Kasumi-1 (cell line): Measurements from ENCODE around the gene NT5C3A.

Source experiments
- DNase-seq, 2 experiments: peaks; one replicate each; lab custom pipeline; 2025; lab: John Stamatoyannopoulos, UW

Gene NT5C3A

DNA sequence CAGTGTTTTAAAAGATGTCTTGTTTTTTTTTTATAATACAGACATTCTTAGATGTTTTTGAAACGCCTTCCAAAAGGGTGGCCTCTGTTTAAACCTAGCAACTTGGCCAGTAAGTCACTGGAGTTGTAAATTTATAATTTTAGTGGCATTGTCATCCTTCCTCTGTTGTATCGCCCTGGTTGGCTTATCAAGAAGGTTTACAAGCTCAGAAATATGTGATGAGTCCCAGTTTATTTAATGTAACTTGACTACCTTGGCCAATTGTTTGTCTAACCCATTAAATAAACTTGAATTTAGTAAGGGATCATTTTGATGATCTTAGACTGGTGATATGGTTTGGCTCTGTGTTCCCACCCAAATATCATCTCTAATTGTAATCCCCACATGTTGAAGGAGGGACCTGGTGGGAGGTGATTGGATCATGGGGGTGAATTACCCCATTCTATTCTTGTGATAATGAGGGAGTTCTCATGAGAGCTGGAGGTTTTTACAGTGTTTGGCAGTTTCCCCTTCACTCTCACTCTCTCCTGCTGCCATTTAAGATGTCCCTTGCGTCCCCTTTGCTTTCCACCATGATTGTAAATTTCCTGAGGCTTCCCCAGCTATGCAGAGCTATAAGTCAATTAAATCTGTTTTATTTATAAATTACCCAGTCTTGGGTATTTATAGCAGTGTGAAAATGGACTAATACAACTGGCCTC lies 13.4 kb upstream of the NT5C3A start:
- no peak for DNase-seq

DNA sequence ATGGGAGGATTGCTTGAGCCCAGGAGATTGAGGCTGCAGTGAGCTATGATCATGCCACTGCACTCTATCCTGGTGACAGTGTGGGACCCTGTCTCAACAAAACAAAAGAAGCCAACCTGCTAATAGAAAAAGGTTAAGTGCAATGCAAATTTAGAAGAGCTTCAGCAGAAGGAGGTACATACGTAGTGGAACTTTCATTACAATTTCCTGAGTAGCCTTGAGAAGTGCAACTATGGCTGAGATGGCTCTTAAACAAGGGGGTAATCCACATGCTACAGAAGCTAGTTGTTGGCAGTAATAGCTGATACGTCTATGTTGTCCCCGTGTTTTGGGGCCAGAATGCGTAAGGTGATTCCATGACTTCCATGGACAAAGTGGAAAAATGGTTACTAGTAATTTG lies 10.7 kb upstream of the NT5C3A start:
- no peak for DNase-seq

DNA sequence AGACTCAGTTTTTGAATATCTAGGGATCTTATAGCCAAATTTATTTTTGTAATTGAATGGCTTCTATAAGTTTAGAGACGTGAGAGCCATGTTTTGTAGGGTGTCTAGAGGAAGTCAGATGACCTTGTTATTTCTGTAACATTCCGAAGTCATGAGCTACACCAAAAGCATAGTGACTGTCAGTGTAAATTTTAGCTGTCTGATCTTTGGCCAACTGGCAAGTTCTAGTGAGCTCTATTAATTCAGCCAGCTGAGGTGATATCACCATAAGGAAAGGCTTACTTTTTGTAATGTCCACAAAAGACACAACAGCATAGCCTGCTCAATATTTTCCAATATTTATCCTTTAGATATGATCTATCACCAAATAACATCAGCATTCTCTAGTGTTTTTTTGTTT lies 9.9 kb upstream of the NT5C3A start:
- DNase-seq: no peak

DNA sequence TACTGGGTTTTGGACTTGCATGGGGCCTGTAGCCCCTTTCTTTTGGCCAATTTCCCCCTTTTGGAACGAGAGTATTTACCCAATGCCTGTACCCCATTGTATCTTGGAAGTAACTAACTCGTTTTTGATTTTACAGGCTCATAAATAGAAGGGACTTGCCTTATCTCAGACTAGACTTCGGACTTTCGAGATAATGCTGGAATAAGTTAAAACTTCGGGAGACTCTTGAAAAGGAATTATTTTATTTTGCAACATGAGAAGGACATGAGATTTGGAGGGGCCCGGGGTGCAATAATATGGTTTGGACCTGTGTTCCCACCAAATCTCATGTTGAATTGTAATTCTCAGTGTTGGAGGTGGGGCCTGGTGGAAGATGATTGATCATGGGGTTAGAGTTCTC lies 8.3 kb upstream of the NT5C3A start:
- no peak for DNase-seq

DNA sequence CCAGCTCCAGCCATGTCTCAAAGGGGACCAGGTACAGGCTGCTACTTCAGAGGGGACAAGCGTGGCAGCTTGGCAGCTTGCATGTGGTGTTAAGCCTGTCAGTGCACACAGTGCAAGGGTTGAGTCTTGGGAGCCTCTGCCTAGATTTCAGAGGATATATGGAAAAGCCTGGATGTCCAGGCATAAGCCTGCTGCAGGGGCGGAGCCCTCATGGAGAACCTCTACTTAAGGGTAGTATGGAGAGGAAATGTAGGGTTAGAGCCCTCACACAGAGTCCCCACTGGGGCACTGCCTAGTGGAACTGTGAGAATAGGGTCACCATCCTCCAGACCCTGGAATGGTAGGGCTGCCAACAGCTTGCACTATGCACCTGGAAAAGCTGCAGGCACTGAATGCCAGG lies 7.7 kb upstream of the NT5C3A start:
- DNase-seq: no peak

DNA sequence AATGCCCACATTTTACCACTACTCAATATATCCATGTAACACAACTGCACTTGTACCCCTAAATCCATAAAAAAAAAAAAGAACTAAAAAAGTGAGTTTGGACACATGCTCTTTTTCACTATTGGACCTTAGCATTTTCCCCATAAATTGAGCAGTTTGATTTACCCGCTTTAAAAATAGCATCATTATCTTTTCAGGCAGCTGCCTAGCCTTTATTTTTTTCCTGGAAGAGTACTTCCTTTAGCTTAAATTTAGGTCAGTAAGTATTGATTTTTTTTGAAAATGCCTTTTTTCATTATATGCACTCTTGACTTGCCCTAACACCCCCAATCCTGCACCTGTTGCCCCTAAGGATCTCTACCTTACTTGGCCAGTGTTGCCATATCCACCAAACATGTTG lies 5.3 kb upstream of the NT5C3A start:
- DNase-seq: no peak

DNA sequence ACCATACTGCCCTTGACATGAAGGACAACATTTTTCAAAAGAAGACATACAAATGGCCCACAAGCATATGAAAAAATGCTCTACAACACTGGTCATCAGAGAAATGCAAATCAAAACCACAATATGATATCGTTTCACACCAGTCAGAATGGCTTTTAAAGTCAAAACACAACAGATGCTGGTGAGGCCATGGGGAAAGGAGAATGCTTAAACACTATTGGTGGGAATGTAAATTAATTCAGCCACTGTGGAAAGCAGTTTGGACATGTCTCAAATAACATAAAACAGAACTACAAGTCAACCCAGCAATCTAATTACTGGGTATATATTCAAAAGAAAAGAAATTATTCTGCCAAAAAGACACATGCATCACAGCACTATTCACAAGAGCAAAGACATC lies 4.2 kb upstream of the NT5C3A start:
- DNase-seq: no peak

DNA sequence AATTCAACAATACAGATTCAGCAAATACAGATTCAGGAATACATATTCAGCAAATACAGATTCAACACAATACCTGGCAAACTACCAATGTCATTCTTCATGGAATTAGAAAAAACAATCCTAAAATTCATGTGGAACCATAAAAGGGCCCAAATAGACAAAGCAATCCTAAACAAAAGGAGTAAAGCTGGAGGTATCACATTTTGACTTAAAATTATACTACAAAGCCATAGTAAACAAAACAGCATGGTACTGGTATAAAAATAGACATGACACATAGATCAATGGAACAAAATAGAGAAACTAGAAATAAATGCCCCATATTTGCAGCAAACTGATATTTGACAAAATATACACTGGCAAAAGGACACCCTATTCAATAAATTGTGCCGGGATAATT lies 3.4 kb upstream of the NT5C3A start:
- no peak for DNase-seq

DNA sequence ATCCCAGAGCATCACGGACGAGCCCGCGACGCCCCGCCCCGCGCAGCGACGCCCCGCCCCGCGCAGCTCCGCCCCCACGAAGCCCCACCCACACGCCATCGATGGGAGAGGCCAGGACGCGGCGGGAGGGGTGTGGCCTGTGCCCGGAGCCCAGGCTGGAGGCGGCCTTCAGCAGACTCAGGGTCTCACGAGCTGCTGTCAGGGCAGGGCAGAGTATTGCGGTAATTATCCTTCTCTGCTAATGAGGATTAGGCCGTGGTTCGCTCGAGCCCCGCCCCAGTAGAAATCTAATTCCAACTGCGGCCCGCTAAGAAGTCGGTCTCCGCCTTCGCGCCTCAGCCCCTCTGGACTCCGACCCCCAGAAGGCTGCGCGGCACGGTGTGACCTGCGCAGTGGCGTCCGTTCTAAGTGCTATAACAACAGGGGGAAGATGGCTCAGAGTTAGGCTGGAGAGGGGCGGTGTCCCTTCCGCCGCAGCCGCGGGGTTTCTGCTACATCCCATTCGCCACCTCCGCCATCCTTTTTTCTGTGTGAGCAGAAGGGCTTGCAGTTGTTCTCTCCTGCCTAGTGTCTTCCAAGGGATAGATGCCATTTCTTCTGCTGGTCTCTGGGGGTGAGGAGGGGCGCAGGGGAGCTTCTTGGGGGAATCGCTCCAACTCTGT lies 337 bp upstream of the NT5C3A start:
- peak; percentile 99 for DNase-seq

DNA sequence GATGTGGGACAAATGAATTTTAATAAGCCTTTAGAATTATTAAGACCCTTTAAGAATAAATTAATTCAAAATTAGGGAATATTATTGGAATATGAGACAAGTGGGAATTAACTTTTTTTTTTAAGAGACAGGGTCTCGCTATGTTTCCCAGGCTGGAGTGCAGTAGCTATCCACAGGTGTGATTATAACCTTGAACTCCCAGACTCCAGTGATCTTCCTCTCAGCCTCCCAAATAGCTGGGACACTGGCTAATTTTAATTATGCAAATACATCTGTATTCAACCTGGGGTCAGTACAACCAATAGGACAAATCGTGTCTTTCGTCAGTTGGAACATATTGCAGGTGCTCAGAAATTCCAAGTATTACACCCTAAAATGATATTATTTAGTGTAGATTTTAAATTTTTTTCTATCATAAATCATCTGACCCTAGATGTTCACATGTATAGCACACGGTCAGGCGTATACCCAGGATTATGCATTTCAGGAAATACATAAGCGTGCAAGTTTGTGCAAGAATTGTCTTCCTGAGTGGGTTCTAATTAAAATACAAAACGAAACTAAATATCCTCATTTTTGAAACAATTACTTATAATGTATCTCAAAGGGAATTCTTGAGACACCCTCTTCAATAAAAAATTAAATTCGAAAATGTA lies 1.2 kb downstream of the NT5C3A start:
- peak; percentile 28 to 57 for DNase-seq

DNA sequence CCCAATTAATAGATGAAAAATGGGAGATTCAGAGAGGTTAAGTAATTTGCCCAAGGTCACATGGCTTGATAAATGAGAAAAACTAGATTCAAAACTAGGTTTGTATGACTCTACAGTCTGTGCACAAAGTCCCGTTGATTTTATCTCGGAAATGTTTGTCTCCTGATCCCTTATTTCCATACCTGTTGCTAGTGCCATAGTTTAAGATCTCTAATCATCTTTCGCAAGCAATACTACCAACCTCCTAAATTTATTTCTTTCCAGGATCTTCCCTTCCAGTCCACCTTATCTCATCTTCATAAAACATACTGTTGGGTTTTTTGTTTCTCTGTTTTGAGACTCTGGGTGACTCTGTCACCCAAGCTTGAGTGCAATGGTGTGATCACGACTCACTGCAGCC lies 2.9 kb downstream of the NT5C3A start:
- DNase-seq: no peak

DNA sequence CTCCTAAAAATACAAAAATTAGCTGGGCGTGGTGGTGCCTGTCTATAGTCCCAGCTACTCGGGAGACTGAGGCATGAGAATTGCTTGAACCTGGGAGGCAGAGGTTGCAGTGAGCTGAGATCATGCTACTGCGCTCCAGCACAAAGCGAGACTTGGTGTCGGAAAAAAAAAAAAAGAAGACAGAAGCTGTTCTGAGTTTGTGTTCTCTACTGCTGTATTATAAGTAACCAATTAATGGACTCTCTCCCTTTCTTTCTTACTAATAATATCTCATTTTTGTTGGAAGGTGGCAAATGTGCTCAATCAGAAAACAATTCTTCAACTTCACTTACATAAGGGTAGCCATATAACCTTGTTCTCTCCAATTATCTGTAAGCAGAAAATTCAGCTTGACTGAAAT lies 7.4 kb downstream of the NT5C3A start:
- no peak for DNase-seq

DNA sequence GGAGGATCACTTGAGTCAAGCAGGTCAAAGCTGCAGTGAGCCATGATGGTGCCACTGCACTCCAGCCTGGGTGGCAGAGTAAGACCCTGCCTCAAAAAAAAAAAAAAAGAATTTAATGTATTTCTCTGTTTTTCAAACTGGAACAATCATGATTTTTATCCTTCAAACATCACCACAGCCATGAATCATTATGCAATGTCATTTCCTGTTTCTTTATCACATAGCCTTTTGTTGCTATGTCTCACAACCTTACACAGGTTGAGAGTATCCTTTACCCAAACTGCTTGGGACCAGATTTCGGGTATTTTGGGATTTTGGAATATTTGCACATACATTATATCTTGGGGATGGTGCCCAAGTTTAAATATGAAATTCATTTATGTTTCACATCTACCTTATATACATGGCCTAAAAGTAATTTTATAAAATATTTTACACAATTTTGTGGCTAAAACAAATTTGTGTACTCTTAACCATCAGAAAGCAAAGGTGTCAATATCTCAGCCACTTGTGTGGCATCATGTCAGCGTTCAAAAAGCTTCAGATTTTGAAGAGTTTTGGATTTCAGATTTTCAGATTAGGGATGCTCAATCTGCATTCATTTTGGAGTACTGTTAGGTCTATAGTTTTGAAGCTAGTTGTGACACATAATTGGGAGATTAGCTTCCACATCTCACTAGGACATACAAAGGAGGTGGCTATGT lies 8.2 kb downstream of the NT5C3A start:
- DNase-seq: peak; percentile 30 to 37

DNA sequence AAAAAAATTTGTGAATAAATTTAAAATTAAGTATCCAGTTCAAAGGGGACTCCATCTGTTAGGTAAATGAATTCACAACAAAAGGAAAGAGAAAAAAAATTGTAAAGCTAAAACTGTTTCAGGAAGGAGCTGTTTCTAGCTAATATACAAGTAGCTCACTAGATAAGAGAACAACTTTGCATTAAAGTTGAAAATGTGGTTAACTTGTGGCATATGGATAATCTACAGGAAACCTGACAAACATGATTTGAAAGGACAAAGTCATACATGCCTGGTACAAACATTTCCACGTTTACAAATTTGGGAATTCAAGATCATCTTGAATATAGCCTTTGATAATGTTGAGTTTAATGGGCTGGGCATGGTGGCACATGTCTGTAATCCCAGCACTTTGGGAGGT lies 8.9 kb downstream of the NT5C3A start:
- DNase-seq: peak; percentile 26 to 34

DNA sequence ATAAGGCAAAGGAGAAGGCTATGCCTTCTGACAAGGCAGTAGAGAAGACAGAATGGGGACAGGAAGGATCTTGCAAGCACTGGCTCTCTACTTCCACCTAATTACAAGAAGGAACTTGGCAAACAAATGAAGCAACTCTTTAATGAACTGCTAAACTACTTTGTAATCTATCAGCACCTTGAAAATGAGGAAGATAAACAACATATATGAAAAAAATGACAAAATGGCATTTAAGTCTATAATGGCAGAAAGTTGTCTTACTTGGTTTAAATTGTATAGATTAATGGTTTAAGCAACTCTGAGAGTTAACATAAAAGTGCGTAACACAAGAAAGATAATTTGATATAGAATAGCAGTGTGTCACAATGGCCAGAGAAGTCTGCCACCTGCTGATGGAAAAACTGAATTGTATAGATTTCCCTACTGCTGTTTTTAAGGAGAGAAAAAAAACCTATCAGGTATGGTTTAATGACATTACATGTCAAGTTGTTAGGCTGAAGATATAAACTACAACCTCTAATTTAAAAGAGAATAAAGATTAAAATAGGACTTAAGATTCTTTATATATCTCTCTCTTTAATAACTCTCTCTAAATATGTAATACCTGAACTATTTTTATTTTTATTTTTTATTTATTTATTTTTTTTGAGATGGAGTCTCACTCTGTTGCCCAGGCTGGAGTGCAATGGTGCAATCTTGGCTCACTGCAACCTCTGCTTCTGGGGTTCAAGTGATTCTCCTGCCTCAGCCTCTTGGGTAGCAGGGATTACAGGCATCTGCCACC lies 11.8 kb downstream of the NT5C3A start:
- DNase-seq: peak; percentile 69 to 84

DNA sequence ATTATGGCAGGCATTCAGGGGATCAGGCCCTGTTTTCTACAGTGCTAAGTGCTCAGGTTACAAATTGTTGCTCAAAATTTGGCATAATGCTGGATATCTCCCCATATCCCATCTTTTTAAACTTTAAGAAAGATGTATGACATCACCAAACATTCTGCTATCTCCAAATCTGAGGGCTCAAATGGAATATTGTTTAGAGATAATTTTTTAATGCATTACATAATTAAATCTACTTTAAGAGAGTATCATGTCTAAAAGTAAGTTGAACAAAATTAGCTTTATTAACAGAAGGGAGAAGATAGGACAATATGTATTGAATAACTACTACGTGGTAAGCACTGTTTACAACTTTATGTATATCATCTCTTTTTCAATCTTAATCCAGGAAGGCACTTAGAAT lies 13.9 kb downstream of the NT5C3A start:
- no peak for DNase-seq

DNA sequence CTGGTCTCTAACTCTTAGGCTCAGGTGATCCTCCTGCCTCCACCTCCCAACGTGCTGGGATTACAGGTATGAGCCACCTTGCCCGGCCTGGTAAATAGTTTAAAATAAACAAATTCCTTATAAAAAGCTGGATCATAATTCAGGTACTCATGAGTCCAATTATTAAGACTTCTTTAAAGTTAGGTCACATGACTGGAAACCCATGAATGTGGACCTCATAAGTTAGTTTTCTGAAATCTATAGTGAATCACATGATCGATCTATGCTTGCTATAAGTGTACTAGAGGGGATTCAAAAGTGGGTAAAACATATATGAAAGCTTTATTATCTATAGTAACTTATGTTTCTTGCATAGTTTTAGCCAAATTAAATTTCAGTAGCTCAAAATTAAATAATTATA lies 14.3 kb downstream of the NT5C3A start:
- DNase-seq: no peak

DNA sequence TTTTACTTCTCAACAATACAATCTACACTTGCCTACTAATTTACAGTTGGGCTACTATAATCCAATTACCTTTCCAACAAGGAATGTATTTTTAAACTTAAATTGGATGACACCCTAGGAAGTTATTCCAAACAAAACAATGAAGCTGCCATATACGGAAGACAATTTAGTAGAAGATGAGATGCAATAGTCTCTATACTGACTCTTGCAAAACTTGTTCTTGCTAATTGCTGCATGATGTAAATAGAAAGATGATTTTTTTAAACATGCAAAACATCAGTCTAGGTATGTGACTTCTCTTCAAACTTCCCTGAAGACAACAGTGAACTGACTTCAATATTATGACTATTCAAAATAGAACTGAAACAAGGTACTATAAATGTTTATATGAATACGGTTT lies 17.6 kb downstream of the NT5C3A start:
- DNase-seq: no peak

DNA sequence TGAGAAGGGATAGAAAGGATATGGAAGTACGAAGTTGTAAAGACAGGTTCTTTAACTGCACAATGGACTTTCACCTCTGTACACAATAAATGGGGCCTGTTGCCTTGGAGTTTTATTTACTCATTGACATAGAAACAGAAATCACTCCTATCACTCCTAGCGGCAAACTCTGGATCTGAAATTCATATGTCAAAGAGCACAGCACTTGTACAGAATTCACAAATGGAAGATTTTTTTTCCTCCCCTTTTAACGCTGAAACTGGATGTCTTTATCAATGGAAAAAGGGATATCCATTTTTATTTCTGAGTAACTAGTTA lies 18.2 kb downstream of the NT5C3A start:
- no peak for DNase-seq

DNA sequence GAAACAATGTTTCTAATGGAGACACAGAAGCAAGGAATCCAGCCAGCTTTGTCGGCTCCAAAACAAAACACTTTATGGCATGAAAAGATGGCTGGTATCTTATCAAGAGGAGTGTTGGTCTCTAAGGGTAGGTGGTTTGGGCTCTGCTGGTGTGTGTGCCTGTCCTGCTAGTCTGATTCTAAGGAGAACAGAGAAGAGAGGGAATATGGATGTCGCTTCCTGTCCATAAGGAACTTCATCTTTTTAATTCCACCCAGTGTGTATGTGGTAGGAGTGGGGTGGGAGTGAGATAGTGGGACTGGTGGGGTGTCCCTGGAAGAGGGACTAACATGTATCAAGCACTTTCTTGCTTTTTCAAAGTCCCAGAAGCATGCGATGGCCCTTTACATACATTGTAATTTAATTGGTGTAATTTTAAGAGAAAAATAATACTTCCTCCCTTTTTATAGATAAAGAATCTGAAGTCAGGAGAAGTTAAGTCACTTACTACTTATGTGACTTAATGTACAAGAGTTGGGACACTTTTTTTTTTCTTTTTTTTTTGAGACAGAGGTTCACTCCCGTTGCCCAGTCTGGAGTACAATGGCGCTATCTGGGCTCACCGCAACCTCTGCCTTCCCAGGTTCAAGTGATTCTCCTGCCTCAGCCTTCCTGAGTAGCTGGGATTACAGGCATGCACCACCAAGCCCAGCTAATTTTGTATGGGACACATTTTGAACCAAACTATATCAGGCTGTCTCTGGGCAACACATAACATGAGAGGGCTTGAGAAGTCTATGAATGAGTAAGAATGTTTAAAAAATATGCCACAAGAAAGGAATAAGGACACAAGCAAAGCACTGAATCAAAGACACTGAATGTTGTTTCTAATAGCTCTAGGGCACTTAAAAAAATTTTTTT lies 18.8 kb downstream of the NT5C3A start:
- no peak for DNase-seq
